Measurements from ENCODE around the gene ASAP3.

The ASAP3 gene

DNA sequence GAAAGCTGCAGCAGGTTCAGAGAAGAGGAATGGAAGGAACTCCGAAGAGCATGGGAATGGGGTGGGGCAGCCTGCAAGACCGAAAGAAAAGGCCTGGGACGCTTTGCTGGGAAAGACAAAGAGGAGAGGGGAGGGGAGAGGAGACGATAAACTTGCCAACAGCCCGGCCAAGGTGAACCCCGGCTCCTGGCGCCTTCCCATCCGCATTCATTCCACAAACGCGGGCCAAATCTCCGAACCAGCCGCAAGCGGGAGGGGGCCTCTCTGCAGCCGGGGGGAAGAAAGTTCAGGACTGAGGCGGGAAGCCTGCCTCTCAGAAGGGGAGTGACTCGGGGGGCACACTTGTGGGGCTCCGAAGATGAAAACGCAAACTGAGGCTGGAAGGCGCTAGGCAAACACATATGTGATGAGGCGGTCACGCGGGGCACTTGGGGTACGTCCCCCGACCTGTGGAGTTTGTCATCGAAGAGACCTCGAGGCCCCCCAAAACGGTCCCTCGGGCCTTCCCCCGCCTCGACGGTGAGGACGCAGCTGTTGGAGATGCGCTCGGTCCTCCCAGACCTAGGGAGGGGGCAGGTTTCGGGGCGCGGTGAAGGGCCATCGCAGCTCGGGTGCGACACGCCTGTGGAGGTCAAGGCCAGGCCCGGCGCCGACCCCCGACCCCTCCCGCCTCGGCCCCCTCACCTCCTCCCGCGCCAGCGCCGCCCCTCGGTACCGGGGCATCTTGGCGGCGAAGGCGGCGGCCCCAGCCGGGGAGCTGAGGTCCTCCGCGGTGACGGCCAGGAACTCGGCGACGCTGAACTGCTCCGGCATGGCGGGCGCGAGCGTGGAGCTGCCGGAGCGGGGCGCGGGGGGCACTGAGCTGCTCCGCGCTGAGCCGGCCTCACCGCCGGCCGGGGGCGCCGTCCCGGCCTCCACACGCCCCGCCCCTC is at the start of gene ASAP3:
ASAP3 (minus strand) TSS at position 859 of the 932 bp plus-strand sequence; CDS start at position 813, 46 bp downstream.
- DNase-seq (ENCODE audit: low spot score), result peak; percentile 34

DNA sequence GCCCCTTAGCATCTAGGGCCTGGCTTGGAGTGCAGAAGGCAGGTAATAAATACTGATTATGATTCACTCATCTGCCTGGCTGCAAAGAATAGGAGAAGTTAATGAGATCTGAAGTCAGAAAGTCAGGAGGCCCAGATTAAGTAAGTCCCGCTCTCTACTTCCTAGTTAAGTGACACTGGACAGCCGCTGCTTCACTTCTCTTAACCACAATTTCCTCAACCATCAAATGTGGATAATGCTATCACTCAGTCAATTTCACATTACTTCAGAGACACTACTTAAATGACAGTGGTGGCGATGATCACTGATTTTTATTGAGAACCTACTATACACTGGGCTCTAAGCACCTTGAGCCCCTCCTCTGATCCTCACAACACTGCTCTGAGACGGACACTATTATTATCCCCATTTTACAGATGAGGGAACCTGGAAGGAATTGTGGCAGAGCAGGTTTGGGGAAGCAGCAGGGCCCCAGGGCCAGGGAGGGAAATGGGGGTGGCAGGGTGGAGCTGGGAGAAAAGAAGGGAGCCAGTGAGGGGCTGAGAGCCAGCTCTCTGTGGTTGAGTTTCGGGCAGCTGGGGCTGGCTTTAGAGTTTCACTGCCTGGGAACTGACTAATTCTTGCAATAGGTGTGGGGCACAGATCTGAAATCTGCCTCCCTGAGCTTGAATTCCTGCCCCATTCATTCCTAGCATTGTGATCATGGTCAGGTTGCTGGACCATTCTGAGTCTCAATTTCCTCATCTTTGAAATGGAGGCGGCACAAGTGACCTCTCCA is 49.5 kb upstream of the ASAP3 start:
- peak; percentile 51 for DNase-seq (ENCODE audit: low spot score)

DNA sequence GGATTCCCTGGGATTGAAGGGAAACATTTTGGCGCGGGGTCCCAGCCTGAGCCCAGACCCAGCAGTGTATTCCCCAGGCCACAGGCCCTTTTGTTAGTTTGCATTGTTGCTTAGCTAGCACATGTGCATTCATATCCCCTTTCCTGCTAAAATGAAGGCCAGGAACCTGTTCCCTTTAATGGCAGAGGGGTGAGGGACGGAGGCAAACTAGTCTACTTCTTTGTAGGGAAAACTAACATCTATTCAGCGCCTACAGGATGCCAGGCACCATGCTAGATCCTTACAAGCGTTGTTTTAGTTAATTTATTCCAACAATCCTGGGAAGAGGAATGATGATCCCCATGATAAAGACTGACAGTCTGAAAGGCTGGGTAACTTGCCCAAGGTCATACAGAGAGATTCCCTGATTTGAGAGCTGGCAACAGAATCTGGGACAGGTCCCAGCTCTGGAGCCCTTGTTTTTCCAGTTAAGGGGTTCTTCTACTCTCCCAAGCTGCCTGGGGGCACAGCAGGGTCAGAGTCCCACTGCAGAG is 47.6 kb upstream of the ASAP3 start:
- no peak for DNase-seq (ENCODE audit: low spot score)

DNA sequence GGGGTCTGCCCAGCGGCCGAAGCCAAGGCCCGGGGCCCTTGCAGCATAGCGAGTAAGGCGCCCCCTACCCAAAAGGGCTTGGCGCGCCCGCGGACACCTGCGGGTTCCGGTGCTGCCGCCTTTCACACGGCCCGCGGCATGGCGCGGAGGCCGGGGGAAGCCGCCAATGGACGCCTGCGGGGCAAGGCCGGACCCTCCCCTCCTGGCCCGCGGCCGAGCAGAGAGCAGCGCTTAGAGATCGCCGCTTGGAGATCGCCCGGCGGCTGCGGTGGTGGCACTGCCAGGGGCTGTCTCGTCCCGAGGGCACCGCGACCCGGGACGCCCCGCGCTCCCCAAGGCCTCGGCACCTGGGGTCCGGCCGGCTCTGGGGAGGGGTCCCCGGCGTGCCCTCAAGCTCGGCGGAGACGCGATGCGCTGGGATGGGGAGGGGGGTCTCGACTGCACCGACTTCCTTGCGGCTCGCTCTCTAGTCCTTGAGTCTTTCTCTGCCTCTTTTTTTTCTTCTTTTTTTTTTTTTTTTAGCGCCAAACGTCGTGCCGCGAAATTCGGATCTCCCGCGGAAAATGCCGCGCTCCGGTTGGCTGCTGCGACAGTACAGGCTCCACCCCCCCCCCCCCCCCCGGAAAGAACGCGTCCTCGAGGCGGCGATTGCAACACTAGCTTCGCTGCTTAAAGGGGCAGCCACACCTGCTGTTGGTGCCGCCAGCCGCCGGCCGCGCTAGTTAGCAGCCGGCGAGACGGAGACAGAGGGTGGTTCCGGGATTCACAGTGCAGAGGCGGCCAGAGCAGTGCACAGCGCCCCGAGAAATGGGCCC is 47.0 kb upstream of the ASAP3 start, which contains the start of gene E2F2:
E2F2 (minus strand) TSS at position 487 of the 815 bp plus-strand sequence; CDS start at position 47, 440 bp downstream.
- peak; percentile 90 for DNase-seq (ENCODE audit: low spot score)

DNA sequence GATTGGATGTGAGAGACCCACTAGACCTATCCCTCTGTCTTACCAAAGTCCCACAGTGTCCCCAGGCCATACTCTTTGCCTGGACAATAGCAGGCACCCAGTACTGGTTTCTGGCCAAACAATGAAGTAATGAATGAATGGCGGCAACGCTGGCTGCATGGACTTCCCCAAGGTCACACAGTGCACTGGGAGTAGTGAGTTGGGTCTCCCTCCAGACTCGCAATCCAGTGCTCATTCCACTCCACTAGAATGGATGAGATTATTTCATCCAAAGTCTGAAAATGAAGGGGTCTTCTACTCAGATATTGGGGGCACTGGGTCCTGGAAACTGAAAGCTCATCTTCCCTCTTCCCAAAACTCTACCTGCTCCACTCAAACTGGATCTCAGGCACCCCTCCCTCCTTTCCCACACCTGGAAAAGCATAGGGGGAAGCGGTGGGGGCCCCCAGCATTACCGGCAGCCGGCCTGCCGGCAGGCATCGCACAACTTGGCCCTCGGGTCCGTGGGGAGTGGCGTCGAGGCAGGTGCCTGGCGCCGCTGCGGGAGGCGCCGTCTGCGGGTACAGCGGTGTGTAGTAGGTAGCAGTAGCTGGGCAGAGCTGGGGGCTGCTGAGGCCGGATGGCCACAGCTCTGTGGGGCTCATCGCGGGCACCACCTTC is 46.2 kb upstream of the ASAP3 start:
- no peak for DNase-seq (ENCODE audit: low spot score)

DNA sequence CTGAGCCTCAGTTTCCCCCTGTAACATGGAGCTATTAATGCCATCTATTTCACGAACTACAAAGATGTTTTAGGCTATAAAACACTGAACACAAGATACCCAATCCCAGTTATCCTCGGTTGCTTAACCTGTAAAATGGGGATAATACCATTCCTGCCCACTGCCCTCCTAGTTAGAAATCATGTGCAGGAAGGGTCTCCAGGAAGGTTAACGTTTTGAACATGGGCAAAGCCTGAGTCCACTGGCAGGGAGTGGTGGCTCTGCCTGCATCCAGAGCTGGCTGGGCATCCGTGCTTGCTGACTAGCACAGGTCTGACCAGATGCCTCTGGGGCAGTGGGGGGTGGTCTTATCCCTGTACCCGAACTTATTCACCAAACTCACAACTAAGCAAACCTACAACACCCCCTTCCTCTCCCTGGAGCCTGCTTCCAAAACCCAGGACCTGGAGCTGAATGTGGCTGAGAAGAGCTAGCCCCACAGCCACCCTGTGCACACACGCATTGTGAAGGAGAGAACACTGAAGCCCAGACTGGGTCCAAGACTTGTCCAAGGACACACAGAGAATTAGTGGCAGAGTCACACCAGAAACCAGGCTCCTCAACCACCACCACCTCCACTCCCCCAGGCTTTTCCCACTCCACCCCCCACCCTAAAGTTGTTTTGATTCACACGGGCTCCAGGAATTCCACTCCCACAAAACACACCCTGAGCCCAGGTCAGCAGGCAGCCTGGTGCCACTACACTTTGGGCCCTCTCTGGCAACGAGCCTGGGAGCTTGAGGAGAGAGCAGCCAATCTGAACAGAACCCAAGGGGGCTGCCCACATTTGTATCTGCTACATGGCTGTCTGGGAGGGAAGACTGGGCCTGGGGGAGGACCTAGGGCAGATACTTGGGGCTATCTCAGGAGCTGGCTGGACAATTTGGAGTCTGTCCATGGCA is 45.4 kb upstream of the ASAP3 start:
- no peak for DNase-seq (ENCODE audit: low spot score)

DNA sequence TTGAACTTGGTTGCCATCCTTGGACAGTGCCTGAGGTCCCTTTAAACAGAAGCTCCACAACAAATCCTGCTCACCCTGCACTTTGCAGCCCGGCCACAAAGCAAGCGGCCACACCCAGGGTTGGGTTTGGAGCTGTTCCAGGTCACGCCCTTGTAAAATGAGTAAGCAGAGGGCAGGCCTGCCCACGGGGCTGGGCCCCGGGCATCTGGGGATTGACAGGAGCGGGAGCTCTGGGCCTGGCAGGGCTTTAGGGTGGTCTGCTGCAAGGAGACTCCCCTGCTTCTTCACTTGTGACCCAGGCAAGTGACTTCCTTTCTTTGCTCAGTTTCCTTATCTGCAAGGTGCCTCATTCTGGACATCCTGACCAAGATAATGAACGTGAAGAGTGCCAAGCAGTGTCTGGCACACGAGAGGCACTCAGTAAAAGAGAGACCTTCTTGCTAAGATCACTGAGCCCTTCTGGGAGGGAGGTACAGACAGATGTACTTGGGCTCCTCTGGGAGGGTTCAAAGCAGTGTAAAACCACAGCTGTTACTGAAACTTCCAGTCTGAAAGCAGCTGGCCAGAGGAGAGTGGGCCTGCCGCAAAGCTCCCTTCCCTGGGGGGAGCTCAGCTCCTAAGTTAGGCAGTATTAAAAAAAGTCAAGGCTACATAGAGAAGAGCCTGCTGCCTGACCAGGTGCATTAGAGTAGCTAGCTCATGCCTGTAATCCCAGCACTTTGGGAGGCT is 44.4 kb upstream of the ASAP3 start:
- DNase-seq (ENCODE audit: low spot score), result no peak

DNA sequence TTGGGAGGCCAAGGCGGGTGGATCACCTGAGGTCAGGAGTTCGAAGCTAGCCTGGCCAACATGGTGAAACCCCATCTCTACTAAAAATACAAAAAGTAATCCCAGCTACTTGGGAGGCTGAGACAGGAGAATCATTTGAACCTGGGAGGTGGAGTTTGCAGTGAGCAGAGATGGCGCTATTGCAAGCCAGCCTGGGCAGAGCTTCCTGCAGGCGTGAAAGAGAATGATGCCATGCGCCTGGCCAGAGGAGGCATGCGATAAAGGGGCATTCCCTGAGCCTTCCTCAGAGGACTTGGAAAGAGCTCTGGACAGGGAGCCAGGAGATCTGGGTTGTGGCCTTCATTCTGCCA is 43.9 kb upstream of the ASAP3 start:
- no peak for DNase-seq (ENCODE audit: low spot score)

DNA sequence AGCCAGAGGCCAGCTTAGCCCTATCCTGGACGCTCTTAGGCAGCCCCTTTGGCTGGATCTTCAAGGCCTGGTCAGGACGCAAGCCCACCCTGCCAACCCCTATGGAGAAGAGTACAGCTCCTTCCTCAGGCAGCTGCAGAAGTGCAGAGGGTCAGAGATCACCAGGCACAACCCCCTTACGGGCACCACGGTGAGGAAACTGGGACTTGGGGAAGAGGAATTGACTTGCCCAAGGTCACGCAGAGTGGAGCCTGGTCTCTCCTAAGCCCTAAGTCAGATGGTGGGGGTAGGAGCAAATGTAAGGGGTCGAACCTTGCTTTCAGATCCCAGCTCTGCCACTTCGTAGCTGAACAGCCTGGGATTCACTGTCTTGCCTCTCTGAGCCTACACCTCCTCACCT is 43.4 kb upstream of the ASAP3 start:
- DNase-seq (ENCODE audit: low spot score), result no peak

DNA sequence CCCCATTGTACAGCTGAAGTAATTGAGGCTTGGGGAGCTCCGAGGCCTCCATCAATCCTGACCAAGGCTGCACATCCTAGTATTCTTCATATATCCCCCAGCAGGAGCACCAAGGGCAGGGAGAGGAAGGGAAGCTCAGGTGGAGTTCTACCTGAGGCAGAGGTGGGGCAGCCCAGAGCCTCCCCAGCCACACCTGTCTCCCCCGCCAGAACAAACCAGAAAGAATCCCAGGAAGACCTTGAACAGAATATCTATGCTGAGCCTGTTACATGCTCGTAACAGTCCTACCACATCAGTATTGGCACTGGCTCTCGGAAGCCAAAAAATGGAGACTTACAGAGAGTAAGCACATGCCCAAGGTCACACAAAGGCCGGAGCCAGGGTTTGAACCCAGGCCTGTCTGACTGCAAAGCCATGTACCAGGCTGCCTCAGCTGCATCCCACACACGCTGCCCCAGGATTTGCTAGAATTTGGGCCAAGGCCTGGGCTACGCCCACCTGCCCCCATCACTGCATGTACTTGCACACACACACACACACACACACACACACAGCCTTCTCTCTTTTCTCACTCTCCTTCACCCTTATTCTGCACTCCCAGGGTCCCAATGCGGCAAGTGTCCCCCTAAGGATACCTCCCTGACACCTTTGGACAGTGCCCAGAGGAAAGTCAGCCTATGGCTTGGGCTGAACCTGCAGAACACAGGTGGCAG is 42.5 kb upstream of the ASAP3 start:
- no peak for DNase-seq (ENCODE audit: low spot score)

DNA sequence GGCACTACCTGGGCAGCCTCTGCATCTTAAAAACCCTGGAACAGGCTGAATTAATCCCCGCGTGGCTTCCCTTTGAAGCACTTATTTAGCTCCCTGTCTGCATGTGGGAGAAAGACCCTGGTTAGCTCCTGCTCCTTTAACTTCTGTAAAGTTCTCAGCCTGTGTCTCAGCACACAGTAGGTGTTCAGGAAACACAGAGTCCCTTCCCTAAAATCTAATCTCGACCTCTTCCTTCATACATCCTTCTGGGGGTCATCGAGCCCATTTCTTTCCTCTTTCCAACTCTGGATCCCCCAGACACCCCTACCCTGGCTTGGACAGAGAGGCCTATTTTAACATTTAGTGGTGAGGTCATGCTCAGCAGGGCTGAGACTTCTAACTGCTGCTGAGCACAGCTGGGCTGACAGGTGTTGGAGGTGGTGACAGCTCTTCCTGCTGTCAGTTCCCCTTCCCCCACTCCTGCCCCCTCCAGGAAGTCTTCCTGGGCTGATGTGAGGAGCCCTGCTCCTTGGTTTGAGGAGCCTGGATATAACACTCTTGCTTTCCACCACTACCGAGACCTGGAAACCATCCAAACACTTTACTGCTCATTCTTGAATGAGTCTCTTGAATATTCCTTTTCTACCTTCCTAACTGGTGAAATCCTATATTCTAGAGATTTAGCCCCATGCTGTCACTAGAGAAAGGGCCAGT is 41.7 kb upstream of the ASAP3 start:
- no peak for DNase-seq (ENCODE audit: low spot score)

DNA sequence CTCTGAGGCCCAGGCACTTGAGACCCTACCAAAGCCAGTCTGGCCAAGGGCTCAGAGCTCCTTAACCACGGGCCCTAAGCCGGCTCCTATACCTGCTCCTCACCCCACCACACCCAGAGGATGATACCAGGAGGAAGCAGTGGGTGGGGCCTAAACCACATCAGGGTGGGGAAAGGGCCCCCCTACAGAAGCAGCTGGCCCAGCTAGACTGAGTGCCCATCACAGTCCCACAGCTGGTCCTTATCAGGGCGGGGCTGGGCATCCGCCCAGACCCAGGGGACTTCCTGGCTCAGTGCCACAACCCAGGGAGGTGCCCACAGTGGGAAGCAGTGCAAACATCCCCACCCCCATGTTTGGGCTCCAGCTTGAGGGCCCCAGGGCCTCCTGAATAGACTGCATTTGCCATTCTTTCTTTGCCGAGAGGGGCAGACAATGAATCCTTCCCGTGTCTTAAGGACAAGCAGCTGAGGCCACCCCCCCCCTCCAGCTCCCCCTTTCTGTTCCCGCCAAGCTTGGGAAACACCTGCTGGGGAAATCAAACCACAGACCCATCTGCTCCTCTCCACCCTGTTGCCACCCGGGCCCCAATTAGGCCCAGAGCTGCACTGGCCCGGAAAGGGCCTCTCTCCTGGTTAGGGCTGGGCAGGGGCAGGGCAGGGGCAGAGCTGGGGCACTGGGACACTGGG is 40.9 kb upstream of the ASAP3 start:
- no peak for DNase-seq (ENCODE audit: low spot score)

DNA sequence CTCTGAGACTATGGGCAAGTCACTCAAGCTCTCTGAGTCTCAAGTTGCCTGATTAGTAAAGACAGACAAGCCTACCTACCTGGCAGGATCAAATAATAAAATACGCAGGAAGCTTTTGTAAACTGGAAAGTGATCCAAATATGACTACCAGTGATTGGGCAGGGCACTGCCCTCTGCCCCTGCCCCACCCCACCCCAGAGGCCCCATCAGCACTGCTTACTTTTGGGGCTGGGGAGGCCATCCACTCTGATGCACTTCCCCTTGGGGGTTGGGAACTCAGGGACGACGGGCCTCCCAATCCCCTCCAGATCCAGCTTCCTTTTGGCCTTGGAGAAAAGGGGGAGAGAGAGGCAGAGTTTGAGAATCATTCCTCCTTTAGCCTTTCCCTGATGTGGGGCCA is 40.2 kb upstream of the ASAP3 start:
- no peak for DNase-seq (ENCODE audit: low spot score)

DNA sequence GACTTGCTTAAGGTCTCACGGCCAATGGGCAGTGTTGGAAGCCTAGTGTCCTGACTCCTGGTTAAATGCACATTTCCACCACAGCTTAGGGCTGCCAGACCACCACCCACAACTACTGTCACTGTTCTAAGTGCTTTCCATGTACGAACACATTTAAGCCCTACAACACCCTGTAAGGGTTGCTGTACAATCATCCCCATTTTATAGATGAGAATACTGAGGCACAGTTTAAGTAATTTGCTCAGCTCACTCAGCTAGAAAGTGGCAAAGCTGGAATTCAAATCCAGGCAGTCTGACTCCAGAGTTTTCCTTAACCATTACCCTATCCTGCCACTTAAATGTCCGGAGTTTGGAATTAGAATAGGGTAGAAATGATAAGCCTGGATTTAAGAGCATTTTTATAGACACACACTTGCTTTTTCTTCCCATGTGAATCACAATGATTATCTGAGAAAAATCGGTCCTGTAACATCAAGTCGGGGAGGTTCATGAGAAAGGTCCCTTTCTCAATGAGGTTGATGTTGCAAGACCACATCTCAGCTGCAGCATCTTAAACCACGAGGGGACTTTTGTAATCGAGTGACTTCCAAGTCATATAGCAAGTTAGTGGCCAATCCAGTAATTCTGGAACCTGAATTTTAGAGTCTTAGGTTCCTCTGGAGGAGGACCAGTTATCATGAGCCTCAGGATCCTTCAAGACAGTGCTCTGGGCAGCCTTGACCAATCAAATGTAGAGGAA is 38.4 kb upstream of the ASAP3 start:
- no peak for DNase-seq (ENCODE audit: low spot score)

DNA sequence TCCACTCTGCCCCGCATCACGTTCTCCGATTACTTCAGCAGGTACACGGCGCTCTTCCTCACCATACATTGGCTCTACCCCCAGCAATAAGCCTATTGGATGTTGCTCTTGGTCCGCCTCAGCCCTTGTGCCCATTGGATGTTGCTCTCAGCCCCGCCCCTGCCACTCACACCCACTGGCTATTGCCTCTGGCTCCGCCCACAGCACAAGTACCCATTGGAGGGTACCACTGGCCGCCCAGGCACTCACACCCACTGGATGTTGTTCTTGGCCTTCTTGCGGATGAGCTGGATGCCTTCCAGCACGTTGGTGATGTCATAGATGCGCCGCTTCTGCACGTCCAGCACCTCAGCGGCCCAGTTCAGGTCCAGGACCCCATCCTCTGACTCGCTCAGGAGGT is 37.6 kb upstream of the ASAP3 start:
- DNase-seq (ENCODE audit: low spot score), result no peak

DNA sequence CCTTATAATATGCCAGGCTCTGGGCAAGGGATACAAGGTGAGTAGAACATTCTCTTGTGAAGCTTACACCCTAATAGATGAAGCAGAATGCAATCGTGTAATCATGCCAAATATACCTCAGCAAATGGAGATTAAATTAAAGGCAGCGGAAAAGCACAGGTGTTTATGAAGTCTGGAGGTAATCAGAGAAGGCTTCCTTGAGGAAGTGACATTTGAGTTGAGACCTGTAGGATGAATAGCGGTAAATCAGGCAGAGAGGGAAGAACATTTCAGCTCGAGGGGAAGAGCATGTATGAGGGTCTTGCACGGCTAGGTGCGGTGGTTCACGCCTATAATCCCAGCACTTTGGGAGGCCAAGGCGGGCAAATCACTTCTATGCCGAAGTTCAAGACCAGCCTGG is 33.6 kb upstream of the ASAP3 start:
- DNase-seq (ENCODE audit: low spot score), result no peak

DNA sequence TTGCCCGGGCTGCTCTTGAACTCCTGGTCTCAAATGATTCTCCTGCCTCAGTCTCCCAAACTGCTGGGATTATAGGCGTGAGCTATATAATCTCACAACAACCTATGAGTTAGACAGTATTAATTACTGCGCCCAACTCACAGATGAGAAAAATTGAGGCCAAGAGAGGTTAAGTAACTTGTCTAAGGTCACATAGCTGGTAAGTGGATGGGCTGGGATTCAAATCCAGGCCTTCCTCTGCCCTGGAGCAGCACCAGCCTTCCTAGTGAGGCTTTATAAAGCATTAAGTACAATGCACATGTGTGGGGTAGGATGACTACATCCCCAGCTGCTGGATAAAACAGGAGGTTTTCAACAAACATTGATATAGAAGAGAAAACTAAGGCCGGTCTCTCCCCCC is 31.9 kb upstream of the ASAP3 start:
- no peak for DNase-seq (ENCODE audit: low spot score)
